Activated naive CD4-positive, alpha-beta T cell treated with anti-CD3 and anti-CD28 coated beads for 36 hours (primary cell): ENCODE measurements around the gene SLC9A8. TPM values are rescaled to one million over a fixed set of nuclear protein-coding genes. Genes with fewer than 3 reads are reported as not detected.
A peak's percentile ranks its signal among the peaks of the same experiment; 100 is the strongest.

Experiments
- CTCF ChIA-PET: fragments of 350-600 bp; sonication (Branson Sonifier 250); formaldehyde crosslinking; loops from one replicate; lab custom pipeline; 2021; ENCODE audit warnings: antibody characterized with exemption; lab: Charles Lee
- DNase-seq: peaks from one replicate; pipeline ENCODE4 v3.0.0-alpha.2; 2020
- H3K27ac Mint-ChIP-seq: one replicate; pipeline ENCODE4 v1.8.0; 2021; ENCODE audit warnings: mild to moderate bottlenecking, mixed read lengths
- H3K27me3 Mint-ChIP-seq: one replicate; pipeline ENCODE4 v1.8.0; 2021; ENCODE audit warnings: low read depth, mixed read lengths
- H3K36me3 Mint-ChIP-seq: one replicate; pipeline ENCODE4 v1.8.0; 2021; ENCODE audit warnings: low read depth, mixed read lengths
- H3K4me1 Mint-ChIP-seq: one replicate; pipeline ENCODE4 v1.8.0; 2021; ENCODE audit warnings: low read depth, mixed read lengths
- H3K4me3 Mint-ChIP-seq: one replicate; pipeline ENCODE4 v1.8.0; 2021; ENCODE audit warnings: mild to moderate bottlenecking, moderate library complexity, mixed read lengths
- H3K9me3 Mint-ChIP-seq: one replicate; pipeline ENCODE4 v1.8.0; 2021; ENCODE audit warnings: mixed read lengths
- intact Hi-C: fragments of 100-400 bp; cut with micrococcal nuclease; formaldehyde crosslinking; loops from one replicate; pipeline ENCODE4 v1.15.1; 2023
- total RNA-seq, 2 experiments: library from RNA; stranded (reverse); gene quantifications; one replicate each; pipeline ENCODE4 v1.2.3, GENCODE V29; 2021

The SLC9A8 gene
- total RNA-seq, 2 experiments from 2014 or later: 11.2 to 11.4 TPM

GRCh38 chr20:49924247-49924646 lies 111.6 kb downstream of the SLC9A8 start:
- CTCF ChIA-PET: no interaction called here
- Mint-ChIP-seq H3K4me1 (peaks cover 5% of the 10 kb centered on the region), H3K27ac (no peak overlapping the region), H3K27me3 (no peaks in the 10 kb centered on the region), H3K9me3 (no peaks in the 10 kb centered on the region), H3K4me3 (no peak overlapping the region), H3K36me3 (no peaks in the 10 kb centered on the region)
- intact Hi-C loops: no loop called here
- no peak for DNase-seq

- Mint-ChIP-seq H3K4me1 (peaks cover 5% of the 10 kb centered on the region), H3K27me3 (no peaks in the 10 kb centered on the region), H3K9me3 (no peaks in the 10 kb centered on the region), H3K27ac (no peak overlapping the region), H3K36me3 (no peaks in the 10 kb centered on the region), H3K4me3 (no peak overlapping the region)
- CTCF ChIA-PET: interaction anchor here (1.0 kb wide), 1 partner anchor 313 kb away, joined by 4 read pairs; no protein-coding TSS in a partner anchor
- intact Hi-C loops: no loop called here
- no peak for DNase-seq
These were observed 113.3 kb downstream of the SLC9A8 start for GRCh38 chr20:49925901-49926454.

- CTCF ChIA-PET: interaction anchor here (1.0 kb wide), 2 partner anchors 12 to 142 kb away, joined by 3 to 4 read pairs; no protein-coding TSS in a partner anchor
- Mint-ChIP-seq H3K27me3 (no peaks in the 10 kb centered on the region), H3K4me3 (no peak overlapping the region), H3K27ac (no peak overlapping the region), H3K4me1 (peaks cover 5% of the 10 kb centered on the region), H3K36me3 (no peaks in the 10 kb centered on the region), H3K9me3 (no peaks in the 10 kb centered on the region)
- intact Hi-C loops: loop anchor here (1.0 to 2.0 kb wide), 3 partner anchors 40 to 388 kb away; no protein-coding TSS in a partner anchor
- DNase-seq: peak; percentile 90
These were observed 115.9 kb downstream of the SLC9A8 start for GRCh38 chr20:49928411-49929141.

- no peak for DNase-seq
- peaks cover 7% of the 10 kb centered on the region for H3K4me1 Mint-ChIP-seq
- no peak overlapping the region for H3K27ac Mint-ChIP-seq
- no peak overlapping the region for H3K4me3 Mint-ChIP-seq
- no peaks in the 10 kb centered on the region for H3K9me3 Mint-ChIP-seq
- CTCF ChIA-PET: interaction anchor here (0.7 to 1.0 kb wide), 2 partner anchors 13 to 182 kb away, joined by 3 to 4 read pairs; no protein-coding TSS in a partner anchor
- intact Hi-C loops: loop anchor here (2.0 kb wide), 2 partner anchors 40 to 388 kb away; no protein-coding TSS in a partner anchor
- no peaks in the 10 kb centered on the region for H3K36me3 Mint-ChIP-seq
- no peaks in the 10 kb centered on the region for H3K27me3 Mint-ChIP-seq
These were observed 116.5 kb downstream of the SLC9A8 start for GRCh38 chr20:49929142-49929494.

- Mint-ChIP-seq H3K36me3 (peaks cover 8% of the 10 kb centered on the region), H3K4me1 (peaks cover 41% of the 10 kb centered on the region), H3K27me3 (no peaks in the 10 kb centered on the region), H3K9me3 (no peaks in the 10 kb centered on the region), H3K4me3 (peak overlapping the region; percentile 96), H3K27ac (no peak overlapping the region)
- CTCF ChIA-PET: interaction anchor here (1.2 kb wide), 1 partner anchor 23 kb away, joined by 5 read pairs; no protein-coding TSS in a partner anchor
- intact Hi-C loops: loop anchor here (1.0 kb wide), 2 partner anchors 20 to 231 kb away; partner anchors contain the start of gene SPATA2
- DNase-seq: no peak
These were observed 123.1 kb downstream of the SLC9A8 start for GRCh38 chr20:49935746-49936152.

- H3K27ac Mint-ChIP-seq: peak within 1 kb of the TSS; percentile 83
- H3K36me3 Mint-ChIP-seq: peaks cover 14% of the 10 kb centered on the region
- peak within 1 kb of the TSS; percentile 96 for H3K4me3 Mint-ChIP-seq
- intact Hi-C loops: loop anchor here (1.0 kb wide), 2 partner anchors 21 to 230 kb away; partner anchors contain the start of gene SPATA2
- CTCF ChIA-PET: interaction anchor here (0.8 to 1.2 kb wide), 2 partner anchors 23 to 134 kb away, joined by 3 to 5 read pairs; no protein-coding TSS in a partner anchor
- no peaks in the 10 kb centered on the region for H3K27me3 Mint-ChIP-seq
- no peaks in the 10 kb centered on the region for H3K9me3 Mint-ChIP-seq
- peaks cover 46% of the 10 kb centered on the region for H3K4me1 Mint-ChIP-seq
- peak; percentile 93 for DNase-seq
These were observed 123.8 kb downstream of the SLC9A8 start, which contains the start of gene RNF114 for GRCh38 chr20:49936153-49937026. RNF114 (plus strand) TSS chr20:49936397; CDS start chr20:49936413, 16 bp downstream.

GRCh38 chr20:49937027-49937929 lies 124.7 kb downstream of the SLC9A8 start:
- H3K36me3 Mint-ChIP-seq: peaks cover 17% of the 10 kb centered on the region
- H3K4me1 Mint-ChIP-seq: peaks cover 49% of the 10 kb centered on the region
- no peak for DNase-seq
- intact Hi-C loops: no loop called here
- no peaks in the 10 kb centered on the region for H3K27me3 Mint-ChIP-seq
- CTCF ChIA-PET: interaction anchor here (0.8 to 1.6 kb wide), 2 partner anchors 133 to 134 kb away, joined by 3 to 4 read pairs; no protein-coding TSS in a partner anchor
- H3K4me3 Mint-ChIP-seq: peak overlapping the region; percentile 96
- H3K27ac Mint-ChIP-seq: peak overlapping the region; percentile 83
- no peaks in the 10 kb centered on the region for H3K9me3 Mint-ChIP-seq

- Mint-ChIP-seq H3K9me3 (no peaks in the 10 kb centered on the region), H3K4me3 (no peak overlapping the region), H3K36me3 (peaks cover 19% of the 10 kb centered on the region), H3K27me3 (no peaks in the 10 kb centered on the region), H3K27ac (peak overlapping the region; percentile 65), H3K4me1 (peaks cover 49% of the 10 kb centered on the region)
- intact Hi-C loops: no loop called here
- CTCF ChIA-PET: interaction anchor here (0.6 to 1.6 kb wide), 3 partner anchors 133 to 320 kb away, joined by 3 to 5 read pairs (median 4); no protein-coding TSS in a partner anchor
- DNase-seq: no peak
These were observed 125.8 kb downstream of the SLC9A8 start for GRCh38 chr20:49938173-49939163.

- no peak for DNase-seq
- peaks cover 33% of the 10 kb centered on the region for H3K36me3 Mint-ChIP-seq
- CTCF ChIA-PET: interaction anchor here (0.6 kb wide), 1 partner anchor 354 kb away, joined by 3 read pairs; no protein-coding TSS in a partner anchor
- H3K4me3 Mint-ChIP-seq: no peak overlapping the region
- intact Hi-C loops: no loop called here
- no peaks in the 10 kb centered on the region for H3K9me3 Mint-ChIP-seq
- H3K4me1 Mint-ChIP-seq: peaks cover 39% of the 10 kb centered on the region
- H3K27me3 Mint-ChIP-seq: no peaks in the 10 kb centered on the region
- no peak overlapping the region for H3K27ac Mint-ChIP-seq
These were observed 128.8 kb downstream of the SLC9A8 start for GRCh38 chr20:49941456-49941855.
